Gastroesophageal sphincter (tissue), 4 donors: ENCODE results near the gene FNBP1. TPM values are rescaled to one million over a fixed set of nuclear protein-coding genes. Genes with fewer than 3 reads are reported as not detected.

Experiments used
- ATAC-seq: fragments of 150-250 bp; one replicate; pipeline ENCODE4 v1.9.1; 2016; ENCODE audit warnings: mild to moderate bottlenecking, moderate library complexity
- H3K27ac ChIP-seq, 4 donors: fragments of 200-600 bp; sonication (generic) in 3 of 4; 1 replicate in 3 of 4; 2 replicates in 1 of 4; pipeline ENCODE4 v1.5.1; 2016 to 2019
- H3K27me3 ChIP-seq: fragments of 200-600 bp; sonication (generic); one replicate; pipeline ENCODE4 v1.5.1; 2019
- H3K36me3 ChIP-seq, 2 donors: fragments of 200-600 bp; sonication (generic); one replicate each; pipeline ENCODE4 v1.5.1; 2019; ENCODE audit warnings: control low read depth in 1 of 2
- H3K4me1 ChIP-seq, 3 donors: fragments of 200-600 bp; sonication (generic); 1 replicate in 2 of 3; 2 replicates in 1 of 3; pipeline ENCODE4 v1.5.1; 2016 to 2019; ENCODE audit warnings: control low read depth in 2 of 3
- H3K4me3 ChIP-seq, 2 donors: fragments of 200-600 bp; sonication (generic); one replicate each; pipeline ENCODE4 v1.5.1; 2019; ENCODE audit warnings: mild to moderate bottlenecking in 1 of 2, moderate library complexity in 1 of 2
- H3K9me3 ChIP-seq, 3 donors: fragments of 200-600 bp; sonication (generic); one replicate each; pipeline ENCODE4 v1.5.1; 2017 to 2019; ENCODE audit warnings: control low read depth in 2 of 3
- EP300 ChIP-seq: sonication (generic); formaldehyde crosslinking; IDR thresholded peaks from one replicate; pipeline ENCODE4 v1.6.1; 2017; ENCODE audit warnings: antibody characterized with exemption, mild to moderate bottlenecking
- POLR2A ChIP-seq, 2 donors: fragments of 450-650 bp; IDR thresholded peaks; one replicate each; pipeline ENCODE4 v1.6.1; 2017; ENCODE audit warnings: antibody characterized with exemption in 2 of 2, mild to moderate bottlenecking in 2 of 2, moderate library complexity in 1 of 2
- POLR2AphosphoS5 ChIP-seq: sonication (generic); formaldehyde crosslinking; IDR thresholded peaks from one replicate; pipeline ENCODE4 v1.6.1; 2017; ENCODE audit warnings: antibody characterized with exemption
- WGBS, 2 donors: methylation state at CpG; one replicate each; pipeline ENCODE4 v1.1.5; 2018; ENCODE audit warnings: low coverage in 1 of 2; 5-methylcytosine and 5-hydroxymethylcytosine counted together
- total RNA-seq, 4 donors: library from RNA; depleted of rRNA; stranded (reverse); fragments of >200 nt; gene quantifications; one replicate each; pipeline ENCODE4 v1.1.0, GENCODE V29; 2016
- TF ChIP-seq, protein P1 (sequence below), 4 experiments: fragments of 200-600 bp in 2 of 4; fragments of 450-650 bp in 2 of 4; sonication (generic) in 1 of 4; IDR thresholded peaks; one replicate each; pipeline ENCODE4 v1.5.1; 2017 to 2019; ENCODE audit warnings: antibody characterized with exemption in 4 of 4, mild to moderate bottlenecking in 2 of 4, moderate library complexity in 2 of 4

FNBP1 gene
- total RNA-seq, 4 donors from 2014 or later = 119 to 343 (median 188) TPM

- H3K36me3 ChIP-seq = no peaks in the 10 kb centered on the region
- peaks cover 3 to 64% (median 17%) of the 10 kb centered on the region in 3 donors for H3K4me1 ChIP-seq
- TF ChIP-seq POLR2AphosphoS5 (peak; percentile 40), POLR2A (IDR thresholded peaks at IDR 0.05) (peak in 1 of 2 donors; percentile 18), EP300 (no peak)
- peak overlapping the region; percentile 79 to 93 for H3K4me3 ChIP-seq
- no peaks in the 10 kb centered on the region for H3K9me3 ChIP-seq
- H3K27me3 ChIP-seq = no peaks in the 10 kb centered on the region
- 1% methylated on average over 9 to 15 of the region's 31 CpGs for WGBS, 2 donors
- peak overlapping the region; percentile 97 to 100 (median 98) for H3K27ac ChIP-seq
- no peak for ATAC-seq
These were observed 1.2 kb downstream of the FNBP1 start for GRCh38 chr9:130041648-130042405.

DNA sequence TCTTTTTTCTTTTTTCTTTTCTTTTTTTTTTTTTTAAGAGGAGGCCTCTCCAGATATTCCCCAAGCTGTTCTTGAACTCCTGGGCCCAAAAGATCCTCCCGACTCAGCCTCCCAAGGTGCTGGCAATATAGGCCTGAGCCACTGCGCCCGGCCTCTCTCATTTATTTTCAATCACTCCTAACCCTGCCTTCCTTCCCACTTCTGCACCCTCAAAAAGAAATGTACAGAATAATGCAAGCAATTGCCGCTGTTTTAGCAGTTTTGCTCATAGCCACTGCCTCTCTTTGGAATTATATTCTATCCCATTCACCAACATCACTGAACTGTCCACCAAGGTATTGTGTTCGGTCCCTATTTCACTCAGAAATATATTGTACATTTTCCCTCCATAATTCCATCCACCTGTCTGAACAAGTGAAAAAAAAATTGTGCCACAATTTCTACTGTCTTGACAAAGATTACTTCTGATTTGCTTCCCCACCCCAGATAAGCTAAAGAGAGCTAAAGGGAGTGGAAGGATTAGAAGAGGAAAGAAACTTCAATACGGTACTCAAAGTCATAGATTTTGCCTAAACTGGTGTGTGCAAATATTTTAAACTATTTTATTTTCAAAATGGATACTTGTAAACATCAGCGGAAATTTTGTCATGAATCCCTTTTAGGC is 1.9 kb downstream of the FNBP1 start:
- peaks cover 3 to 71% (median 17%) of the 10 kb centered on the region in 3 donors for H3K4me1 ChIP-seq
- ATAC-seq = no peak
- H3K36me3 ChIP-seq = no peaks in the 10 kb centered on the region
- H3K27ac ChIP-seq = peak overlapping the region; percentile 97 to 100 (median 98)
- peak overlapping the region; percentile 79 to 93 for H3K4me3 ChIP-seq
- no peak for TF ChIP-seq POLR2AphosphoS5
- no peak for TF ChIP-seq POLR2A (IDR thresholded peaks at IDR 0.05)
- TF ChIP-seq, protein P1, sequence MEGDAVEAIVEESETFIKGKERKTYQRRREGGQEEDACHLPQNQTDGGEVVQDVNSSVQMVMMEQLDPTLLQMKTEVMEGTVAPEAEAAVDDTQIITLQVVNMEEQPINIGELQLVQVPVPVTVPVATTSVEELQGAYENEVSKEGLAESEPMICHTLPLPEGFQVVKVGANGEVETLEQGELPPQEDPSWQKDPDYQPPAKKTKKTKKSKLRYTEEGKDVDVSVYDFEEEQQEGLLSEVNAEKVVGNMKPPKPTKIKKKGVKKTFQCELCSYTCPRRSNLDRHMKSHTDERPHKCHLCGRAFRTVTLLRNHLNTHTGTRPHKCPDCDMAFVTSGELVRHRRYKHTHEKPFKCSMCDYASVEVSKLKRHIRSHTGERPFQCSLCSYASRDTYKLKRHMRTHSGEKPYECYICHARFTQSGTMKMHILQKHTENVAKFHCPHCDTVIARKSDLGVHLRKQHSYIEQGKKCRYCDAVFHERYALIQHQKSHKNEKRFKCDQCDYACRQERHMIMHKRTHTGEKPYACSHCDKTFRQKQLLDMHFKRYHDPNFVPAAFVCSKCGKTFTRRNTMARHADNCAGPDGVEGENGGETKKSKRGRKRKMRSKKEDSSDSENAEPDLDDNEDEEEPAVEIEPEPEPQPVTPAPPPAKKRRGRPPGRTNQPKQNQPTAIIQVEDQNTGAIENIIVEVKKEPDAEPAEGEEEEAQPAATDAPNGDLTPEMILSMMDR (IDR thresholded peaks at IDR 0.05) = no peak
- no peak for TF ChIP-seq EP300
- H3K9me3 ChIP-seq = no peaks in the 10 kb centered on the region
- 21 to 33% methylated on average over 7 of the region's 7 CpGs for WGBS, 2 donors
- H3K27me3 ChIP-seq = no peaks in the 10 kb centered on the region

DNA sequence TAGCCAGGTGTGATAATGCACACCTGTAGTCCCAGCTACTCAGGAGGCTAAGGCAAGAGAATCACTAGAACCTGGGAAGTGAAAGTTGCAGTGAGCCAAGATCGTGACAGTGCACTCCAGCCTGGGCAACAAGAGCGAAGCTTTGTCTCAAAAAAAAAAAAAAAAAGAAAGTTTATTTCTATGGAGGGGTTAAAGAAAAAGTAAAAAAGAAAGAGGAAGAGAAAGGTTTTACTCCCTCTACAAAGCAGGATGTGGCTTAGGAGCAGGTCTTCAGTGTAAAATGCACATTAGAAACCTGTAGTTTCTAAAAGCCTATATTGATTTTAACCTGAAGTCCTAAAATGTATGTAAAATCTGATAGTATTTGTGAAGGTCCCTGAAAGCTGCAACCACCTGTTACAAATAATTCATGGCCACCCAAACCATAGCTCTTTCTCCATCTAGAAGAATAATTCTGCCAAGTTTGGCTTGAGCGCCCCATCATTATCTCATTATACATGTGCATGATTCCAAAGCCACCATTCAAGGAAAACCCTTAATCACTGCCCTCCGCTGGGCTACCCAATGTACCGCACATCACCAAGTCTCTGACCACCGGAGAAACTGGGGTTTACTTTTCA is 3.4 kb downstream of the FNBP1 start:
- Histone ChIP-seq H3K27me3 (no peaks in the 10 kb centered on the region), H3K27ac (peak overlapping the region; percentile 80 to 99 (median 97)), H3K9me3 (no peaks in the 10 kb centered on the region), H3K36me3 (no peaks in the 10 kb centered on the region), H3K4me3 (peak overlapping the region; percentile 79 to 93), H3K4me1 (peaks cover 3 to 72% (median 15%) of the 10 kb centered on the region in 3 donors)
- TF ChIP-seq, protein P1 (IDR thresholded peaks at IDR 0.05) = peak in 2 of 4 experiments; percentile 29 to 33
- TF ChIP-seq EP300 = no peak
- peak; percentile 13 for TF ChIP-seq POLR2AphosphoS5
- no peak for TF ChIP-seq POLR2A (IDR thresholded peaks at IDR 0.05)
- no peak for ATAC-seq
- 36 to 39% methylated on average over 3 to 6 of the region's 6 CpGs for WGBS, 2 donors

- no peak for ATAC-seq
- Histone ChIP-seq H3K9me3 (no peaks in the 10 kb centered on the region), H3K27ac (peak overlapping the region; percentile 27 to 99 (median 83)), H3K4me1 (peaks cover 5 to 93% (median 19%) of the 10 kb centered on the region in 3 donors), H3K27me3 (no peaks in the 10 kb centered on the region), H3K36me3 (no peaks in the 10 kb centered on the region), H3K4me3 (no peak overlapping the region)
- TF ChIP-seq POLR2AphosphoS5 (peak; percentile 69), POLR2A (IDR thresholded peaks at IDR 0.05) (no peak)
- TF ChIP-seq, protein P1 (IDR thresholded peaks at IDR 0.05) = no peak
These were observed 6.9 kb downstream of the FNBP1 start for GRCh38 chr9:130036099-130036498.

DNA sequence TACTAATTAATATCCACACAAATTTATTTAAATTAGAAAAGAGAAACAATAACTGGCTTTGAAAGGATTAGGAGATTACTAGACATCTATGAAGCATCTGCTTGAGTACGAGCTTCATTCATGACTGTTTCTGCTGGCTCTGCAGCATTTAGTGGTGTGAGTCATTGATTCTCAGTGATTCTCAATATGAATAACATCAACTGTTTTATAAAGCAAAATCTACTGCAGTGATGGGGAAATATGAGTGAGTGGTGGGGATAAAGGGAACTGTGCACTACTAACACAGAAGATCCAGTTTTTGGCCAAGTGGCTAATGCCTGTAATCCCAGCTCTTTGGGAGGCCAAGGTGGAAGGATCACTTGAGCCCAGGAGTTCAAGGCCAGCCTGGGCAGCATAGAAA is 8.4 kb downstream of the FNBP1 start:
- H3K4me1 ChIP-seq = peaks cover 9 to 98% (median 30%) of the 10 kb centered on the region in 3 donors
- no peak for ATAC-seq
- H3K27me3 ChIP-seq = no peaks in the 10 kb centered on the region
- no peak overlapping the region for H3K4me3 ChIP-seq
- H3K9me3 ChIP-seq = no peaks in the 10 kb centered on the region
- no peak for TF ChIP-seq EP300
- TF ChIP-seq, protein P1 (IDR thresholded peaks at IDR 0.05) = peak in 1 of 4 experiments; percentile 6
- TF ChIP-seq POLR2A (IDR thresholded peaks at IDR 0.05) = no peak
- peak; percentile 40 for TF ChIP-seq POLR2AphosphoS5
- H3K36me3 ChIP-seq = no peaks in the 10 kb centered on the region
- WGBS, 2 donors = 20 to 26% methylated on average over 1 of the region's 1 CpG
- peak overlapping the region in 3 of 4 donors; percentile 69 to 99 (median 97) for H3K27ac ChIP-seq
